CD4-positive, alpha-beta T cell treated with Interleukin-2 at 100 ng/mL for 4 hours (primary cell): ENCODE results near the gene PRIM1.
"Not testable (repeated sequence)": the region's sequence is repeated elsewhere in the genome, so short reads cannot be mapped to it uniquely, and the experiment has no call there.

Experiments
- DNase-seq: peaks from one replicate; pipeline ENCODE4 v3.0.0-alpha.2; 2020; ENCODE audit warnings: low spot score

Gene PRIM1

DNA sequence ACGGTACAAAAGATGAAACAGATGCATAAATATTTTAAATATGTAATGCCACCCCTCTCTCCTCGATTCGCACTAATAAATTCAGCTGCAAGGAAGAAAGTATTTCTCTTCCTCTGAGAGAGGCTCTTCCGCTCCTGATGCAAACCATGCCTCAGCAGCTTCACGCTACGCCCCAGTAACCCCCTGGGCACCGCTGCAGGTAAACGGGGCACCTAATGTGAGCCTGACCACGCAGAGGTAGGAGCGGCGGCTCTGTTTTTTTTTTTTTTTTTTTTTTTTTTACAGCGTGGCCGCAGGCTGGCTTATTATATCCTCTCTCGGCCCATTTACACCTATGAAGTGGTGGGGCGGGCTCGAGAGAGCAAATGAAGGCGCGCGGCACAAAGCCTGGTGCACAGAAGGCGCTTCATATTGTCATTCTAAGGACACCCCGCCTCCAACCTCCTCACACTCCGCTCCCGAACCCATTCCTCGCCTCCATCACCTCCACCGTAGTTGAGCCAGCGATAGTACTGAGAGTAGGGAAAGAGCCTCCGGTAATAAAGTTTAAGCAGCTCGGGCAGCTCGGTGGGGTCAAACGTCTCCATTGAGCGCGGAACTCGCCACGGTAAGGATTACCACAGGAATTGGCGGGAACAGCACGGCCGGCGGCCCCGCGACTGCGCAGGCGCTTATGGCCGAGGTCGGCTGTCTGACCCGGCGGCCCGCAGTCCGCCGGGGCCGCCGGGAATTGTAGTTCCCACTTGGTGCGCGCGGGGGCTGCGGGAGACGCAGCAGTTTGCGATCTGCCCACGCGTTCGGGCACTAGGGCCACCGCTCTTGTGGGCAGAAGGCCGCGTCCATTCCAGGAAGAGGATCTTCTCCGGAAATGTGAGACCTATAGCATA is at the start of gene PRIM1:
TSS of gene PRIM1 (minus strand) at position 612 of the 887 bp plus-strand sequence. CDS start at position 587, 25 bp downstream.
- DNase-seq: peak; percentile 83

DNA sequence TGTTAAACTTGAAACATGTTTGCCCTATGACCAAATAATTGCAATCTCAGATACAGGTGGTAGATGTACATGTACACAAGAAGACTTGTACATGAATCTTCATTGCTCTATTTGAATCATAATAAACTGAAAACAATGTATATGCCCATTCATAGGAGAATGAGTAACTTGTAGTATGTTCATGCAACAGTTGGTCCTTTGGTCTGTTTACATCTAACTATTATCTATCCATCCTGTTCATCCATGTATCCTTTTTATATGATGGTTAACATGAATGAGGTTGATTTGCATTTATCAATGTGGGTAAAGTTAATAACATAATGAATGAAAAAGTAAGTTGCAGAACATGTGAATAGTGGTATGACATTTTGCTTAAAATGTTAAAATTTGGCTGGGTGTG is 48.1 kb upstream of the PRIM1 start:
- DNase-seq: no peak

DNA sequence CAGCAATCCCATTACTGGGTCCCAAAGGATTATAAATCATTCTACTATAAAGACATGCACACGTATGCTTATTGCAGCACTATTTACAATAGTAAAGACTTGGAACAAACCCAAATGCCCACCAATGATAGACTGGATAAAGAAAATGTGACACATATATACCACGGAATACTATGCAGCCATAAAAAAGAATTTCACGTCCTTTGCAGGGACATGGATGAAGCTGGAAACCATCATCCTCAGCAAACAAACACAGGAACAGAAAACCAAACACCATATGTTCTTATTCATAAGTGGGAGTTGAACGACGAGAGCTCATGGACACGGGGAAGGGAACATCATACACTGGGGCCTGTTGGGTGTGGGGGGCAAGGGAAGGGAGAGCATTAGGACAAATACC is 47.2 kb upstream of the PRIM1 start:
- not testable (repeated sequence) for DNase-seq

DNA sequence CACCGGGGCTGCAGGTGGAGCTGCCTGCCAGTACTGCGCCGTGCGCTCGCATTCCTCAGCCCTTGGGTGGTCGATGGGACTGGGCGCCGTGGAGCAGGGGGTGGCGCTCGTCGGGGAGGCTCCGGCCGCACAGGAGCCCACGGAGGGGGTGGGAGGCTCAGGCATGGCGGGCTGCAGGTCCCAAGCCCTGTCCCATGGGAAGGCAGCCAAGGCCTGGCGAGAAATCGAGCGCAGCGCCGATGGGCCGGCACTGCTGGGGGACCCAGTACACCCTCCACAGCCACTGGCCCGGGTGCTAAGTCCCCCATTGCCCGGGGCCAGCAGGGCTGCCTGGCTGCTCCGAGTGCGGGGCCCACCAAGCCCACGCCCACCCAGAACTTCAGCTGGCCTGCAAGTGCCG is 43.7 kb upstream of the PRIM1 start:
- not testable (repeated sequence) for DNase-seq

DNA sequence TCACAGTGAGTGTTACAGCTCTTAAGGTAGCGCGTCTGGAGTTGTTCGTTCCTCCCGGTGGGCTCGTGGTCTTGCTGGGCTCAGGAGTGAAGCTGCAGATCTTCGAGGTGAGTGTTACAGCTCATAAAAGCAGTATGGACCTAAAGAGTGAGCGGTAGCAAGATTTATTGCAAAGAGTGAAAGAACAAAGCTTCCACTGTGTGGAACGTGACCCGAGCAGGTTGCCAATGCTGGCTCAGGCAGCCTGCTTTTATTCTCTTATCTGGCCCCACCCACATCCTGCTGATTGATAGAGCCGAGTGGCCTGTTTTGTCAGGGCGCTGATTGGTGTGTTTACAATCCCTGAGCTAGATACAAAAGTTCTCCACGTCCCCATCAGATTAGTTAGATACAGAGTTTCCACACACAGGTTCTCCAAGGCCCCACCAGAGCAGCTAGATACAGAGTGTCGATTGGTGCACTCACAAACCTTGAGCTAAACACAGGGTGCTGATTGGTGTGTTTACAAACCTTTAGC is 43.0 kb upstream of the PRIM1 start:
- not testable (repeated sequence) for DNase-seq

DNA sequence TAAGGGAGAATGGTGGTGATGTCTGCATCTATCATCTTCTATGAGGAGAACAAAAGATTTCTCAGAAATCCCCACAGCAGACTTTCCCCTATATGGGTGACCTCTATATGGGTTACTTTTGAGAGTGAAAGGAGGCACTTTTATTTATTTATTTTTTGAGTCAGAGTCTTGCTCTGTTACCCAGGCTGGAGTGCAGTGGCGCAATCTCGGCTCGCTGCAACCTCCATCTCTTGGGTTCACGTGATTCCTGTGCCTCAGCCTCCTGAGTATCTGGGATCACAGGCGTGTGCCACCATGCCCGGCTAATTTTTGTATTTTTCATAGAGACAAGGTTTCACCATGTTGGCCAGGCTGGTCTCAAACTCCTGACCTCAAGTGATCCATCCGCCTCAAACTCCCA is 41.0 kb upstream of the PRIM1 start:
- not testable (repeated sequence) for DNase-seq

DNA sequence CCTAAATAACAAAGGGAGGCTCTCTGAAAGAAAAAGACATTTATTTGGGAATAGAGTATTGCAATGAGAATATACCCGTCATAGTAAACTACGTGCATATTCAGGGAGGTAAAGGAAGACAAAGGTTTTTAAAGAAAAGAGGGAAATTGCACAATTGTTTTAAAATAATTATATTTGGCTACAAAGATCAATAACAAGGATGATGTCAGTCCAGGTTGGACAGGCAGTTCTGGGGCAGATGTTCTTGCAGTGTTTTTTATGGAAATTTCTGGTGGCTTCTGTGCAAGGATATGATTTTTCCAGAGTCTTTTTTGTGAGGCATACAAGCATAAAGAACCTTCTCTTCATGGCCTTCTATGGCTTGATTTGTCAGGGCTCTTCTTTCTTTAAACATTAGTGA is 40.6 kb upstream of the PRIM1 start:
- DNase-seq: no peak

DNA sequence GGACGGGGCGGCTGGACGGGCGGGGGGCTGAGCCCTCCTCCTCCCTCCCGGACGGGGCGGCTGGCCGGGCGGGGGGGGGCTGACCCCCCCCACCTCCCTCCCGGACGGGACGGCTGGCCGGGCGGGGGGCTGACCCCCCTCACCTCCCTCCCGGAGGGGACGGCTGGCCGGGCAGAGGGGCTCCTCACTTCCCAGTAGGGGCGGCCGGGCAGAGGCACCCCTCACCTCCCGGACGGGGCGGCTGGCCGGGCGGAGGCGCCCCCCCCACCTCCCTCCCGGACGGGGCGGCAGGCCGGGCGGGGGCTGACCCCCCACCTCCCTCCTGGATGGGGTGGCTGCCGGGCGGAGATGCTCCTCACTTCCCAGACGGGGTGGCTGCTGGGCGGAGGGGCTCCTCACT is 37.3 kb upstream of the PRIM1 start:
- not testable (repeated sequence) for DNase-seq

DNA sequence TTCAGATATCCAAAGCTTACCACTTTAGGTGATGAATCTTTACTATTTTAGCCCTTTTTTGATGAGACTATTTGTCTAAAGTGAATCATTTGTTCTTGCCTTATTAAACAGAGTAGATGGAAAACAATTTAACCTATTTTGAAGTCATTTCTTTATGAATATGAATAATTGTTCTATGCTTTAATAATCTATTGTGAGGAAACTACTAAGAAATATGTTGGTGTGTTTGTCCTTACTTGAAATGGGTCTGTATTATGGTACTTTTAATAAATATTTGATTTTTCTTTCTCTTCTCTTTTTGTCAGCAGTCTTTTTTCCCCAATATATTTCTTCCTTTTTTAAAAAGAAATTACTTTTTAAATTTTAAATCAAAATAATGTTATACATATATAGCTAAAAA is 35.4 kb upstream of the PRIM1 start:
- DNase-seq: no peak

DNA sequence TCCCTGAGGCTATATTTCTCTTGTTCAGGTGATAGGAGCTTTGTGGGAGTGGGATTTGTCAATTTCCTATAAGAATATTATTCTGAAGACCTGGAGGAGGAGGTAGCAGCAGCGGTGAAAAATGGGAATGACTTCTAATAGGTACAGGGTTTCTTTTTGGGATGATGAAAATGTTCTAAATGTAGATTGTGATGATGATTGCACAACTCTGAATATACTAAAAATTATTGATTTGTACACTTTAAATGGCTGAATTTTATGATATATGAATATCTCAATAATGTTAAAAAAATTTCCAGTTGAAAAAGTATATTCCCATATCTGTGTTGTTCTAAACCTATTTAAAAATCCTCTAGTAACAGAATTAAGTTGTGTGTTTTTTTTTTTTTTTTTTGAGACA is 33.8 kb upstream of the PRIM1 start:
- DNase-seq: no peak

DNA sequence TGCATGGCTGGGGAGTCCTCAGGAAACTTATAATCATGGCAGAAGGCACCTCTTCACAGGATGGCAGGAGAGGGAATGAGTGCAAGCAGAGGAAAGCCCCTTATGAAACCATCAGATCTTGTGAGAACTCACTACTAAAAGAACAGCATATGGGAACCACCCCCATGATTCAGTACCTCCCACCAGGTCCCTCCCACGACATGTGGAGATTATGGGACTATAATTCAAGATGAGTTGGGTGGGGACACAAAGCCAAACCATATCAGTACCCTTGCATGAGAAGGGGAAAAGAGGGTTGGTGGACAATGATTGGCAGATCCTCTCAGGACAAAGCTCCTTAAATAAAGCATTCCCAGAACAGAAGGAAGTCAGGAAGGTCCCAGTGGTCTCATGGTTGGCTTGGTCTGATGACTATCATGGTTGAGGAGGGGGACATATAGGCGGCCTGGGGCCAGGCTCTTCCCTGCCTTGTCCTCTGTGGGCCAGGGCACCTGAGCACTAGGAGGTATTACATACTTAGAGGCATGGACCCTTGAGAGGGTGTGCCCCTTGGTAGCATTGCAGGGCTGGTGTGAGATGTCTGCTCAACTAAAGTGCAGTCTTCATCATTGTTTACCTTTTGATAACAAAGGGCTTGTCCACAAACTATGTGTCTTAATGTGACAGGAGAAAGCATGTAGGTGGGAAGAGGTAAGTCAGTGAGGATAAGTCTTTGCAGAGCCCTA is 33.2 kb upstream of the PRIM1 start:
- no peak for DNase-seq

DNA sequence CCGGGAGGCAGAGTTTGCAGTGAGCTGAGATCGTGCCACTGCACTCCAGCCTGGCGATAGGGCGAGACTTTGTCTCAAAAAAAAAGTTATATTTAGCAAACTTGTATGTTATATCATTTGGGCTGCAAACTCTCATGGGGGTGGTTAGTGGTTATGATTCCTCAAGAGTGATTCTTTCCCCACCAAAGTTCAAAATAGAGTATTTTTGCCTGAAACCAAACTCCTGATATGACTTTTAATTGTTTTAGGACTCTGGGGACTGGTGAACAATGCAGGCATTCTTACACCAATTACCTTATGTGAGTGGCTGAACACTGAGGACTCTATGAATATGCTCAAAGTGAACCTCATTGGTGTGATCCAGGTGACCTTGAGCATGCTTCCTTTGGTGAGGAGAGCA is 29.6 kb upstream of the PRIM1 start:
- DNase-seq: no peak

DNA sequence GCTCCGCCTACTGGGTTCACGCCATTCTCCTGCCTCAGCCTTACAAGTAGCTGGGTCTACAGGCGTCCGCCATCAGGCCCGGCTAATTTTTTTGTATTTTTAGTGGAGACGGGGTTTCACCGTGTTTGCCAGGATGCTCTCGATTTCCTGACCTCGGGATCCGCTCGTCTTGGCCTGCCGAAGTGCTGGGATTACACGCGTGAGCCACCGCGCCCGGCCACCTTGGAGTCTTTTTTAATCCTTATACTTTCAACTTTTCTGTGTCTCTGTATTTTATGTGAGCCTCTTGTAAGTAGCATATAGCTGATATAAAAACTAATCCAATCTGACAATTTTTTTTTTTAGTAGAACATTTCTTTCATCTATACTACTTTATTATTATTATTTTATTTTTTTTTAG is 26.6 kb upstream of the PRIM1 start:
- DNase-seq: no peak

DNA sequence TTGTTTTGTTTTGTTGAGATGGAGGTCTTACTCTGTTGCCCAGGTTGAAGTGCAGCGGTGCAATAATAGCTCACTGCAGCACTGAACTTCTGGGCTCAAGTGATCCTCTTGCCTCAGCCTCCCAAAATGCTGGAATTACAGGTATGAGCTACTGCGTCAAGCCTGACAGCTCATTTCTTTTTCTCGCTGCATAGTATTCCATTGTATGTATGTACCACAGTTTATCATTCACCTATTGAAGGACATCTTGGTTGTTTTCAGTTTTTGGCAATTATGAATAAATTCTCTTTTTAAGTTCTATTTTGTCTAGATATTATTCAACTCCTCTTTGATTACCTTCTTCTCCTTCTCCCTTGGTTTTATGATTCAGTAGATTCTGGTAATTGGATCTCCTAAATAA is 24.5 kb upstream of the PRIM1 start:
- no peak for DNase-seq

DNA sequence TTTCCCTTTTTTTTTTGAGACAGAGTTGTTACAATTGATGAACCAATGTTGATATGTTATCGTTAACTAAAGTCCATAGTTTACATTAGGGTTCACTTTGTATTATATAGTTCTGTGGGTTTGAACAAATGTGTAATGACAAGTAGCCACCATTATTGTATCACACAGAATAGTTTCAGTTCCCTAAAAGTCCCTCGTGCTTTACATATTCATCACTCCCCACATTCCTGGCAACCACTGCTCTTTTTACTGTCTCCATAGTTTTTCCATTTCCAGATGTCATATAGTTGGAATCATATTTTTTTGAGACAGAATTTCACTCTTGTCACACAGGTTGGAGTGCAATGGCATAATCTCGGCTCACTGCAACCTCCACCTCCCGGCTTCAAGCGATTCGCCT is 23.5 kb upstream of the PRIM1 start:
- DNase-seq: no peak

DNA sequence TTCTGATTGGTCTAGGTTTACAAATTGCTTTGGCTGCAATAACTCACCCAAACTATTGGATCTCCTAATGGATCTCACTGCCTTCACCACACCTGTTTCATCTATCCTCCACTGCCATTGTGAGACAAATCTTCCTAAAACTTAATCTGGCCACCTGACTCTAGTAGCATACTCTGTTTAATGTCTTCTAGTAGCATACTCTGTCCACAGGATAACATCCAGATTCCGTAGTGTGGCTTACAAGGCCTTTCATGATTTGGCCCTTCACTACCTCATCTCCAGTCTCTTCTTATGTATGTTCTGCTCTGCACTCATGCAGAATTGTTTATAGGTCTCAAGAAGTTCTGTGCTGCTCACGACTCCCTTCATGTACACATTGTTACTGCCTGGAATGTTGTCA is 21.0 kb upstream of the PRIM1 start:
- DNase-seq: no peak

DNA sequence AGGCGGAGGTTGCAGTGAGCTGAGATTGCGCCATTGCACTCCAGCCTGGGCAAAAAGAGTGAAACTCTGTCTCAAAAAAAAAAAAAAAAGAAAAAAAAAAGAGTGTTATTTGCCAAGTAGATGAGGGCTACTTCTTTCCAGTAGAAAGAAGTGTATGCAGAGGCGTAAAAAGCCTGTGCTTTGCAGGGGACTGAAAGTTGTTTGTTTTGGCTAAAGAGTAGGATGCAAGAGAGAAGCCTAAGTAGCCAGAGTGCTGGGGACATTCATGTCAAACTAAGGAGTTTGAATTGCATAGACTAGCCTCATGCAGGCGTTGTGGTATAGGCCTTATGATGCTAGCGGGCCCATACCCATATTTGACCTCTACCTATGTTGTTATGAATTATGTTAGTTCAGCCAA is 20.5 kb upstream of the PRIM1 start:
- DNase-seq: no peak

DNA sequence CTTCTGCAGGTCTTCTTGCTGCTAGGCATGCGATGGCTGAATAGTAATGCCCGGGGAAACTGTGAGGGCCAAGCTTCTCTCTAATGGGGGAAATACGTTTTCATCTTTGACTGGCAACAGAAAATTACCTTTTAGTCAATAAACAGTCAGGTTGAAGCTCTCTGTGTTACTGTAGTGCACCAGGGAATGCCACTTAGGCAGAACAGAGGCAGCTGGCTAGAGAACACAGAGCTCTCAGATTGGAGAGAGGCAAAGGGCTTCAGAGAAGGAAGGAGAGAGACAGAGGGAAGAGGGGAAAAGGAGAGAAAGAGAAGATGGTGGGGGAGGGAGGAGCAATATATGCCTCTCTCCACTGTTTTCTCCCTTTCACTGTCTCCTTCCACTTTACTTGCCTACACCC is 17.7 kb upstream of the PRIM1 start:
- DNase-seq: no peak

DNA sequence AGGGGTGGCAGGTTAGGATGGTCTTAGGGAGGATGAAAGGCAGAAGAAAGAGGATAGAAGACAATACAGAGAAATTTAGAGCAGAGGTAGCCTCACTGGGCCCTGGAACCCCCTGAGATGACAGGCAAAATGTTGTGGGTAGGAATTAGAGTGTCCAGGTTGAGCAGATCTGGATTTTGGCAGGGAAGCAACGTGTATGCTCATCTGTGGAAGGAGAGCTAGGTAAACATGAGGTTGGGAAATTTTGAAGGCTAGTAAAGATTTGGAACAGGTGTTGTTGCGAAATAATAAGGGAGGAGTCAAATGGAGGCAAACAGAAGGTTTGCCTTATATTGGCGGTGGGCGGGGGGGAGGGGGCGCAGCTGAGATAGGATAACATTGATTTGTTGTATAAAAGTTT is 16.3 kb upstream of the PRIM1 start:
- DNase-seq: no peak

DNA sequence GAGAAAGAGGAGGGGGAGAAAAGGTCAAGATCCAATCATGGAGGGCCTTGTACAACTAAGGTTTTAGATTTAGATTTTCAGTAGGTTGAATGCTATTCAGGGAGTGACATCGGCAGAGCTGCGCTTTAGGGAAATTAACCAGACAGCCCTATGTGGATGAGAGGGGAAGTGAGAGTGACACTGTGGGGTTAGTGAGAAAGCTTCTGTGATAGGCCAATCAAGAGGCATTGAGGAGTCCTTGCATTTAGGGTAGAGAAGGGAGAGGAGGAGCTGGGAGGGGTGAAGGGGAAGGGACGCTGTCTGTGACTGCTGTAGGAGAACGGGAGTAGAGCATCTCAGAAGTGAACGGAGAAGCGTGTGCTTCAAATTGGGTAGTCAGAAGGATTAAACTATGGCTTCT is 14.4 kb upstream of the PRIM1 start:
- DNase-seq: no peak

DNA sequence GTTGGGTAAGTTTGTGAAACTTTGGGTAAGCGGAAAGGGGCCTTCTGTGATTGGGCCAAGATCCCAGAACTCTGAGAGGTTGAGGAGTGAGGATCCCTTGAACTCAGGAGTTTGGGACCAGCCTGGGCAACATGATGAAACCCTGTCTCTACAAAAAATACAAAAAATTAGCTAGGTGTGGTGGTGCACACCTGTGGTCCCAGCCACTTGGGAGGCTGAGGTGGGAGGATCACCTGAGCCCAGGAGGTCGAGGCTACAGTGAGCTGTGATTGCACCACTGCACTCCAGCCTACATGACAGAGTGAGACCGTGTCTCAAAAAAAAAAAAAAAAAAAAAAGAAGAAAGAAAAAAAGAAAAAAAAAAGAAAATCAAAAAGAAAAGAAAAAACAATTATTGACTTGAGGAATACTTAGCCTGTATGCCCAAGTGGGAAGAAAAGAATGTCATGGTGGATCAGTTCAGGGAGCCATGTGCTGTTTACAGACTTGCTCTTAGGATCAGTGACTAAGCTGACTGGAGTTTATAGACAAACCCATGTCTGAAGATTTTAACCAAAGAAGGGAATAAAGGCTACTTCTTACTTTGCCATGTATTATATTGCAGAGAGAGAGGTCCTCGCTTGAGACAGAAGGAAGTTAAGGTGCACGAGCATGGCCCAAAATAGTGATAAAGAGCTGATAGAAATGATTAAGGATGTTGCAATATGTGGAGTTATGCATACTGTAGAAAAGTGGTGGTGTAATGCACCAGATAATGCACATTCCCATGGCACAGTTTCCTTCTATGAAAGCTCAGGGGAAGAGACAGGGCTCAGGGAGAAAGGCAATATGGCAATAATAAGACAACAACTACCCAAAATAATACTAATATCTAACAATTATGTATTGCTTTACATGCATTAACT is 11.9 kb upstream of the PRIM1 start:
- no peak for DNase-seq

DNA sequence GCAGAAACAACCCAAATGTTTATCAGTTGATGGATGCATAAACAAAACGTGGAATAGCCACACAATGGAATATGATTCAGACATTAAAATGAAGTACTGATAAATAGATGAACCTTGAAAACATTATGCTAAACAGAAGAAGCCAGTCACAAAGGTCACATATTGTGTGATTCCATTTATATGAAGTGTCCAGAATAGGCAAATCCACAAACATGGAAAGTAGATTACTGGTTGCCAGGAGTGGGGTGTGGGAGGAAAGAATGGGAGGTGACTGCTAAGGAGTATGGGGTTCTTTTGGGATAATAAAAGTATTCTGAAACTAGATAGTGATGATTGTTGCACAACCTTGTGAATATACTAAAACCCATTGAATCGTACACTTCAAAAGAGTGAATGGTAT is 9.7 kb upstream of the PRIM1 start:
- no peak for DNase-seq
